HG03095 (cell line): ENCODE results near the gene SLC18A2.
"Not testable (repeated sequence)": the region's sequence is repeated elsewhere in the genome, so short reads cannot be mapped to it uniquely, and the experiment has no call there.

ENCODE experiments used
- ATAC-seq: cut with Tn5 transposase; IDR thresholded peaks from one replicate; pipeline ENCODE4 v1.9.1; 2021; ENCODE audit warnings: moderate library complexity; ENCODE audit not compliant: unreplicated experiment

SLC18A2 gene

GRCh38 chr10:117240621-117241529, at the start of gene SLC18A2:
Gene SLC18A2 (plus strand): TSS chr10:117241114. CDS start chr10:117241694, 580 bp downstream.
- ATAC-seq: no peak

DNA sequence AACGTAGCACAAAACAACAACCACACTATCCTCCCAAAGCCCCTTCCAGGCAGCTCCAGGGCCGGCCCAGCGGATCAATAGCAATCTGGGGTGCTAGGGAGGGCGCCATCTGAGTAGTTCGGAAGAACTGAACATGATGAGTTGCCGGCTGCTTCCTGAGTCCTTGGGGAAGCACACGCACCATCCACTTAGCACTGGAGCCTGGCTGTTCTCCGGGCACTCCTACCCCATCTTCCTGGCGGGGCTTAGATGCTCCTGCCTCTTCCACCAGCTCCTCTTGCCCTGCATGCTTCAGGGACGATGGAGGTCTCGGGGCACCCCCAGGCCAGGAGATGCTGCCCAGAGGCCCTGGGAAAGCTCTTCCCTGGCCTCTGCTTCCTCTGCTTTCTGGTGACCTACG, 43.7 kb upstream of the SLC18A2 start, which contains the start of gene KCNK18:
KCNK18 (plus strand) TSS at position 301 of the 400 bp plus-strand sequence; CDS start at position 301, 0 bp downstream.
- ATAC-seq: no peak

GRCh38 chr10:117198088-117198487, 42.8 kb upstream of the SLC18A2 start:
- no peak for ATAC-seq

- no peak for ATAC-seq
Observed at GRCh38 chr10:117201826-117202225, 39.1 kb upstream of the SLC18A2 start.

DNA sequence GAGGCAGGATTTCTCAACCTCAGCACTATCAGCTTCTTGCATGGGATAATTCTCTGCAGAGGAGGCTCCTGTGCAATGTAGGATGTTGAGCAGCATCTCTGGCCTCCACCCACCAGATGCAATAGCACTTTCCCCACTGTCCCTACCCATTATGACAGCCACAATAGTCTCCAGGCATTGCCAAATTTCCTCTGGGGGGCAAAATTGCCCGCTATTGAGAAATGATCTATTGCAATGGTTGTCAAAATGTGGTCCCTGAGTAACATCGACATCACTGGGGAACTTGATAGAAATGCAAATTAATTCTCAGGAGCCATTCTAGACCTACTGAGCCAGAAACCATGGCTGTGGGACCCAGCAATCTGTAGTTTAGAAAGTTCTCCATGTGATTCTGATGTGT, 36.6 kb upstream of the SLC18A2 start:
- ATAC-seq: no peak

- no peak for ATAC-seq
Observed at GRCh38 chr10:117212176-117212575, 28.7 kb upstream of the SLC18A2 start.

DNA sequence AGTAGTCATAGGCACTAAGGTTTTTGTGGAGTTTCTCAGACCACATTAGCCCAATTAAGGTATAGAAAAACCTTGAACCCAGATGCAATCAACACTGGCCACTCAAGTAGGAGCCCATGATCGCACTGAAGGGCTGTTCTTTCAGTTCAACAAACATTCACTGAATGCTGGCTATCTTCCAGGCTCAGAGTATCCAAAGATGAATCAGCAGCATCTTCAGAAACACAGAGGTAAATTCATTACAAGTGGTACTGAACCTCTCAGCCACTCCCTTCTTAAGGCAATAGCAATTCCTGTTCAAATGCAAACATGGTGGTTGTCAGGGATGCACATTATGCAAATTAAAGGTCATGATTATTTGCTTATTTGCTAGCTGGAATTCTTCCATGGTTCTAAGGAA, 26.5 kb upstream of the SLC18A2 start:
- no peak for ATAC-seq

- no peak for ATAC-seq
Observed at GRCh38 chr10:117215079-117215478, 25.8 kb upstream of the SLC18A2 start.

- ATAC-seq: no peak
Observed at GRCh38 chr10:117216028-117216427, 24.9 kb upstream of the SLC18A2 start.

- peak; percentile 83 for ATAC-seq
Observed at GRCh38 chr10:117216611-117217195, 24.2 kb upstream of the SLC18A2 start.

DNA sequence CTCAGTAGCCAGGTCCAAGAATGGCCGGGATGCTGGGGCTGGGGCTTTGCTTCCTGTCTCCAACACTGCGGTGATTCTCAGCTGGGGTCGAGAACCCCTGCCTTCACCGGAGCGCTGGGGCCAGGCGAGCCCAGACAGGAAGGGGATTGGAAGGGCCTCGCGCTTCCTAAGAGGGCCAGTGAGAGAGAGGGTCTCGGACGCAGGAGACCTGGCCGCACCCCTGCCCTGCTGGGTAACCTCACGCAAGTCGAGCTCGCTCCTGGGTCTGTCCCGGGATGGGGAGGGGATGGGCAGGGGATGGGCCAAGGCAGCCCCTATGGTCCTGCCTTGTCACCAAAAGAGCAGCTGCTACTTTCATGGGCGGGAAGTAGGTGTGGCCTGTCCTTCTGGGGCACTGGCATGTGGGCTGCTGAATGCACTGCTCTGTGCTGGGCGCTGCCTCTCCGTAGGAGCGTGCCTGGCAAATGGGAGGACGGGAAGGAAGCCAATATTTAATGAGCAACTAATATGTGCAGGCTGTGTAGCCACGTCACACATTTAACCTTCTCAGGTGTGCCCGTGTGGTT, 23.6 kb upstream of the SLC18A2 start:
- peak; percentile 44 for ATAC-seq

GRCh38 chr10:117218654-117219053, 22.3 kb upstream of the SLC18A2 start:
- ATAC-seq: no peak

- ATAC-seq: no peak
Observed at GRCh38 chr10:117221156-117221711, 19.7 kb upstream of the SLC18A2 start.

DNA sequence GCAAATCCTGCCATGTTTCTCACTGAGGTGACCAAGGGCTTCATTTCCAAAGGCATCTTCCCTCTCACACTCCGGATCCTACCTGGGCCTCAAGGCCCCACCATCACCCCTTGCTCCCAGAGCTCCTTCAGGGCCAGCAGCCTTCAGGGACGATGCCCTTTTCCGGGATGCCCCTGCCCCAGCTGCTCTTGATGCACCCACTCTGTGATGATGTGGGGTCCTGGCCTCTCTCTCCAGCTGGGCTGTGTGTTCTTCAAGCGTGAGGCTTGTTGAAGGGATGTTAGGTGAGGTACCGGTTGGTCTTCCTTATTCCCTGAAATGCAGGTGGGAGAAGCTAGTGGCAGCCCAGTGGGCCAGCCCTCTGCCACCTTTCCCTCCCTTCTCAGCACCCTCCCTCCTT, 18.4 kb upstream of the SLC18A2 start:
- no peak for ATAC-seq

GRCh38 chr10:117222976-117223692, 17.8 kb upstream of the SLC18A2 start:
- no peak for ATAC-seq

DNA sequence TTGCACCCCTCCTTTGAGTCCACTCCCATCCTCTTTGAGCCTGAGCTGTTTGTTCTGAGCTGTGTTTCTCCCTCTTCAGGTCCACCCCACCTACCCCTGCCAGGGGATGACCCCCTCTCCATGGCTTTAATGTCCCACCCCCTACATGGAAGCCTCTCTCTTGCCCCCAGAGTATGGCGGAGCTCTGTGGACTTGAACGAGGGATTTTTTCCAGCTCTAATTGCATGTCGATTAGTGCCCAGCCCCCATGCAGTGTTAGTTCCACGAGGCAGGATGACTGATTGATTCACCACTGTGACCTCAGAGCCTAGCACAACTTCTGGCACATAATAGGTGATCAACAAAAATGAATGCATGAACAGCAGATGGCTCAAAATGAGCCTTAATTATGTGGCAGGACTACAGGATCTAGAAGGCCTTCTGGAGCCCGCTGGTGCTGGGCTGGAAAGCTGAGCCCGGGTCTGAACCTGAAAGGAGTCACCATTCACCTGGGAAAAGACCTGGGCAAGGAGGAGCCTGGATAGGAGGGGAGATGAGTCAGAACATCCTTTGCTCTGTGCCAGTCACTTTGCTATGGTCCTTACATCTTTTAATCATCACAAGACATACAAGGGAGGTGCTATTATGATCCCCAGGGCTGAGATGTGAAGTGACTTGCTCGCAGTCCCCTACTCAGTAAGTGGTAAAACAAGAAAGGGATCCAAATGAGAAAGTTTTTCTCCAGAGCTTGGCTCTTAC, 17.1 kb upstream of the SLC18A2 start:
- ATAC-seq: no peak

- ATAC-seq: no peak
Observed at GRCh38 chr10:117224881-117225280, 16.0 kb upstream of the SLC18A2 start.

GRCh38 chr10:117226813-117227451, 14.0 kb upstream of the SLC18A2 start:
- no peak for ATAC-seq

DNA sequence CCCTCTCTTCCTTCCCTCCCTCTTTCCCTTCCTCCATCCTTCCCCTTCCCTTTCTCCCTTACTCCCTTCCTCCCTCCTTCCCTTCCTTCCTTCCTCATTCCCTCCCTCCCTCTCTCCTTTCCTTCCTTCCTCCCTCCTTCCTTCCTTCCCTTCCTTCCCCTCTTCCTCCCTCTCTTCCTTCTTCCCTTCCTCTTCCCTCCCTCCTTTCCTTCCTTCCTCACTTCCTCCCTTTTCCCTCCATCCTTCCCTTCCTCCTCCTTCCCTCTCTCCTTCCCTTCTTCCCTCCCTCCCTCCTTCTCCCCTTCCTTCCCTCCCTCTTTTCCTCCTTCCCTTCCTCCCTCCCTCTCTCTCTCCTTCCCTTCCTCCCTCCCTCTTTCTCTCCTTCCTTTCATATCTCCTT, 12.7 kb upstream of the SLC18A2 start:
- no peak for ATAC-seq

- not testable (repeated sequence) for ATAC-seq
Observed at GRCh38 chr10:117230107-117230506, 10.8 kb upstream of the SLC18A2 start.
